Measurements from ENCODE around the gene ANGPTL2. TPM values are rescaled to one million over a fixed set of nuclear protein-coding genes. Genes with fewer than 3 reads are reported as not detected.

ANGPTL2 gene
- total RNA-seq, 1 donor from 2014 or later: 1.1 TPM

GRCh38 chr9:127039492-127039891, 82.9 kb downstream of the ANGPTL2 start:
- no peak for DNase-seq (ENCODE audit: low read depth)
- TF ChIP-seq CTCF (conservative IDR thresholded peaks at IDR 0.05; ENCODE audit: low read depth, low read length): no peak
- H3K4me3 ChIP-seq (ENCODE audit: low read depth, low read length): no peak overlapping the region

- no peak for DNase-seq (ENCODE audit: low read depth)
- no peak overlapping the region for H3K4me3 ChIP-seq (ENCODE audit: low read depth, low read length)
- TF ChIP-seq CTCF (conservative IDR thresholded peaks at IDR 0.05; ENCODE audit: low read depth, low read length): no peak
Measured at GRCh38 chr9:127038531-127038930, 83.9 kb downstream of the ANGPTL2 start.

Other genes starting within 250 kb of the ANGPTL2 start
- gene RALGPS1, start 207.9 kb downstream of the ANGPTL2 start, total RNA-seq: 2.6 and 4.0 TPM in 2 replicates
- gene GARNL3, start 142.1 kb upstream of the ANGPTL2 start, total RNA-seq: 2.2 and 10.4 TPM in 2 replicates

Data from epithelial cell of proximal tubule (primary cell).